Measurements from ENCODE around the gene KCND1. TPM values are rescaled to one million over a fixed set of nuclear protein-coding genes. Genes with fewer than 3 reads are reported as not detected.

Gene KCND1
- total and polyA plus RNA-seq, 2 of the 4 experiments (the other 2 are of a cell fraction), result 0.36 to 1.8 TPM

GRCh38 chrX:48960291-48960690 is 11.4 kb downstream of the KCND1 start:
- BruUV-seq (replicated peaks), result no TSS peak
- Histone ChIP-seq H4K20me1 (ENCODE audit: insufficient read depth, low read length) (peaks cover 11% of the 10 kb centered on the region; the same call in 1 of the 2 replicates), H3K27me3 (ENCODE audit: control insufficient read depth, insufficient read depth, low read length) (no peaks in the 10 kb centered on the region), H3K79me1 (ENCODE audit: low read depth in 1 of 2, low read length in 2 of 2) (peaks cover 0 to 23% of the 10 kb centered on the region in 2 experiments; a peak in 2 of 4 replicates), H2AK9ac (replicated peaks; ENCODE audit: low read depth, low read length, poor library complexity) (no peak overlapping the region), H3K4ac (ENCODE audit: low read depth, low read length) (no peak overlapping the region), H3K18ac (ENCODE audit: low read depth, low read length) (no peak overlapping the region), H3K9me1 (ENCODE audit: insufficient read depth, low read length) (no peaks in the 10 kb centered on the region; the same call in 1 of the 2 replicates), H4K5ac (ENCODE audit: low read depth, low read length) (no peak overlapping the region), H2BK15ac (ENCODE audit: low read depth, low read length) (no peak overlapping the region), H4K91ac (ENCODE audit: insufficient read depth, low read depth, low read length) (no peak overlapping the region), H2AFZ (replicated peaks; ENCODE audit: low read length, poor library complexity) (no peak overlapping the region), H3K4me2 (ENCODE audit: low read depth, low read length) (no peak overlapping the region), H2AK5ac (ENCODE audit: low read depth, low read length) (no peak overlapping the region), H3K9ac (ENCODE audit: low read depth, low read length) (no peak overlapping the region), H2BK120ac (ENCODE audit: low read depth, low read length) (no peak overlapping the region), H4K8ac (ENCODE audit: low read depth in 2 of 2, low read length in 2 of 2) (no peak overlapping the region), H3K14ac (replicated peaks; ENCODE audit: low read depth, low read length) (no peak overlapping the region), H3K23ac (ENCODE audit: low read depth, low read length) (no peak overlapping the region), H3K56ac (ENCODE audit: extremely low read depth, insufficient read depth, low read length) (no peak overlapping the region), H3K9me3 (ENCODE audit: control insufficient read depth, insufficient read depth, low read length) (no peaks in the 10 kb centered on the region), H3K36me3 (ENCODE audit: control insufficient read depth, insufficient read depth, low read length) (peaks cover 3% of the 10 kb centered on the region; the same call in 1 of the 2 replicates), H3K27ac (ENCODE audit: insufficient read depth, low read length) (no peak overlapping the region), H3K4me3 (ENCODE audit: insufficient read depth, low read depth, low read length) (no peak overlapping the region), H2BK20ac (ENCODE audit: low read depth, low read length) (no peak overlapping the region), H3K4me1 (ENCODE audit: control insufficient read depth, insufficient read depth, low read length) (peaks cover 2% of the 10 kb centered on the region), H2BK5ac (ENCODE audit: low read depth, low read length, poor library complexity, severe bottlenecking) (no peak overlapping the region)
- ChIA-PET POLR2A (ENCODE audit: unreplicated experiment) (no interaction called here), CTCF (no interaction called here)
- ATAC-seq (ENCODE audit: low read depth), result no peak
- intact Hi-C loops (cut with micrococcal nuclease), result no loop called here
- DNase-seq, result no peak
- WGBS, 2 experiments (ENCODE audit: extremely low coverage in 2 of 2, insufficient read length in 1 of 2), result no CpG with 5 or more reads among the region's 2 CpGs
- in situ Hi-C loops (cut with MboI; ENCODE audit: low sequenced_read_pairs), result loop anchor here (25.0 kb wide), 1 partner anchor 102 kb away; the partner anchor contains the start of genes CCDC120 and PRAF2
- dilution Hi-C loops (cut with HindIII; ENCODE audit: low sequenced_read_pairs, unreplicated experiment), result no loop called here
- TF ChIP-seq FOS (IDR thresholded peaks at IDR 0.05; ENCODE audit: low read depth, low read length), result no peak
- no peak for TF ChIP-seq RFX5 (IDR thresholded peaks at IDR 0.05; ENCODE audit: low read depth, low read length)
- TF ChIP-seq CHD1 (IDR thresholded peaks at IDR 0.05; ENCODE audit: low read depth, low read length), result no peak
- no peak for TF ChIP-seq BHLHE40 (IDR thresholded peaks at IDR 0.05; ENCODE audit: low read depth, low read length)
- no peak for TF ChIP-seq NFE2L2 (IDR thresholded peaks at IDR 0.05; ENCODE audit: low read depth, low read length)
- no peak for TF ChIP-seq USF2 (IDR thresholded peaks at IDR 0.05; ENCODE audit: low read depth, low read length)
- no peak for TF ChIP-seq CEBPB (IDR thresholded peaks at IDR 0.05; ENCODE audit: low read depth, low read length)
- no peak for TF ChIP-seq MAZ (IDR thresholded peaks at IDR 0.05; ENCODE audit: borderline replicate concordance, low read depth, low read length)
- TF ChIP-seq MXI1 (IDR thresholded peaks at IDR 0.05; ENCODE audit: borderline replicate concordance, low read depth, low read length), result no peak
- TF ChIP-seq ELK1 (IDR thresholded peaks at IDR 0.05; ENCODE audit: borderline replicate concordance, low read depth, low read length), result no peak

Measured in IMR-90 (cell line).